Germinal center (tissue), 1 donor: Measurements from ENCODE around the gene ZNF808.
A peak's percentile ranks its signal among the peaks of the same experiment; 100 is the strongest.
"Not testable (repeated sequence)": the region's sequence is repeated elsewhere in the genome, so short reads cannot be mapped to it uniquely, and the experiment has no call there.

Experiments
- DNase-seq: peaks from one replicate; pipeline ENCODE4 v3.0.0; 2012; ENCODE audit warnings: mixed read lengths, low spot score

The ZNF808 gene

GRCh38 chr19:52527134-52527955, at the start of gene ZNF808:
Gene ZNF808, plus strand, starts transcription at chr19:52527668. Its CDS starts 15,617 bp downstream, at chr19:52543285.
- peak; percentile 86 for DNase-seq

GRCh38 chr19:52484111-52484743, 43.2 kb upstream of the ZNF808 start:
- DNase-seq = not testable (repeated sequence)

GRCh38 chr19:52485064-52485463, 42.4 kb upstream of the ZNF808 start:
- not testable (repeated sequence) for DNase-seq

- not testable (repeated sequence) for DNase-seq
These were observed 41.8 kb upstream of the ZNF808 start for GRCh38 chr19:52485561-52486240.

- DNase-seq = peak; percentile 2
These were observed 35.1 kb upstream of the ZNF808 start for GRCh38 chr19:52492201-52492993.

- DNase-seq = no peak
These were observed 34.4 kb upstream of the ZNF808 start for GRCh38 chr19:52492994-52493470.

GRCh38 chr19:52494518-52494917, 33.0 kb upstream of the ZNF808 start:
- DNase-seq = no peak

GRCh38 chr19:52498571-52498970, 28.9 kb upstream of the ZNF808 start:
- DNase-seq = no peak

GRCh38 chr19:52500474-52500873, 27.0 kb upstream of the ZNF808 start:
- not testable (repeated sequence) for DNase-seq

- not testable (repeated sequence) for DNase-seq
These were observed 26.5 kb upstream of the ZNF808 start for GRCh38 chr19:52500991-52501390.

GRCh38 chr19:52507266-52507665, 20.2 kb upstream of the ZNF808 start:
- no peak for DNase-seq

- no peak for DNase-seq
These were observed 11.3 kb upstream of the ZNF808 start for GRCh38 chr19:52516191-52516590.

- no peak for DNase-seq
These were observed 8.8 kb upstream of the ZNF808 start for GRCh38 chr19:52518646-52519045.

- DNase-seq = not testable (repeated sequence)
These were observed 8.3 kb upstream of the ZNF808 start for GRCh38 chr19:52519175-52519574.

GRCh38 chr19:52520013-52520412, 7.5 kb upstream of the ZNF808 start:
- DNase-seq = no peak

GRCh38 chr19:52522551-52522950, 4.9 kb upstream of the ZNF808 start:
- no peak for DNase-seq

GRCh38 chr19:52524086-52524485, 3.4 kb upstream of the ZNF808 start:
- DNase-seq = no peak

GRCh38 chr19:52527956-52528351, 486 bp downstream of the ZNF808 start:
- DNase-seq = no peak

GRCh38 chr19:52532480-52532879, 5.0 kb downstream of the ZNF808 start:
- no peak for DNase-seq

- DNase-seq = no peak
These were observed 6.4 kb downstream of the ZNF808 start for GRCh38 chr19:52533901-52534300.

- not testable (repeated sequence) for DNase-seq
These were observed 7.9 kb downstream of the ZNF808 start for GRCh38 chr19:52535385-52535770.
